Fibroblast of peridontal ligament (primary cell): ENCODE data around the gene RGS6.
"Not testable (repeated sequence)": the region's sequence is repeated elsewhere in the genome, so short reads cannot be mapped to it uniquely, and the experiment has no call there.

Experiments
- DNase-seq: peaks from one replicate; pipeline ENCODE4 v3.0.0-alpha.2; 2010; ENCODE audit errors: extremely low read depth

RGS6 gene

GRCh38 chr14:72451054-72451972, 519.1 kb downstream of the RGS6 start:
- DNase-seq: no peak

GRCh38 chr14:72452774-72453173, 520.5 kb downstream of the RGS6 start:
- no peak for DNase-seq

- DNase-seq: no peak
Measured at GRCh38 chr14:72454388-72455160, 522.3 kb downstream of the RGS6 start.

GRCh38 chr14:72457641-72458040, 525.4 kb downstream of the RGS6 start:
- DNase-seq: no peak

GRCh38 chr14:72462056-72462455, 529.8 kb downstream of the RGS6 start:
- no peak for DNase-seq

GRCh38 chr14:72463291-72463866, 531.1 kb downstream of the RGS6 start:
- no peak for DNase-seq

GRCh38 chr14:72464226-72464625, 532.0 kb downstream of the RGS6 start:
- no peak for DNase-seq

- no peak for DNase-seq
Measured at GRCh38 chr14:72466325-72466724, 534.1 kb downstream of the RGS6 start.

- no peak for DNase-seq
Measured at GRCh38 chr14:72471346-72471745, 539.1 kb downstream of the RGS6 start.

GRCh38 chr14:72472845-72473244, 540.6 kb downstream of the RGS6 start:
- no peak for DNase-seq

- DNase-seq: peak; percentile 80
Measured at GRCh38 chr14:72476657-72477499, 544.6 kb downstream of the RGS6 start.

- not testable (repeated sequence) for DNase-seq
Measured at GRCh38 chr14:72477578-72477977, 545.3 kb downstream of the RGS6 start.

GRCh38 chr14:72478471-72478893, 546.3 kb downstream of the RGS6 start:
- DNase-seq: no peak

- DNase-seq: no peak
Measured at GRCh38 chr14:72479461-72479931, 547.3 kb downstream of the RGS6 start.

- DNase-seq: no peak
Measured at GRCh38 chr14:72480464-72481243, 548.4 kb downstream of the RGS6 start.

- no peak for DNase-seq
Measured at GRCh38 chr14:72483311-72483710, 551.1 kb downstream of the RGS6 start.

GRCh38 chr14:72485695-72486094, 553.5 kb downstream of the RGS6 start:
- no peak for DNase-seq

GRCh38 chr14:72488514-72488913, 556.3 kb downstream of the RGS6 start:
- DNase-seq: no peak

GRCh38 chr14:72492196-72492595, 560.0 kb downstream of the RGS6 start:
- no peak for DNase-seq

- peak; percentile 57 for DNase-seq
Measured at GRCh38 chr14:72495668-72496067, 563.4 kb downstream of the RGS6 start.

- no peak for DNase-seq
Measured at GRCh38 chr14:72498646-72499045, 566.4 kb downstream of the RGS6 start.
